H1 (cell line): ENCODE results near the gene DEUP1. TPM values are rescaled to one million over a fixed set of nuclear protein-coding genes. Genes with fewer than 3 reads are reported as not detected.

Experiments used
- SAP30 ChIP-seq: fragments of 300-600 bp; sonication (generic); IDR thresholded peaks from 2 replicates; pipeline ENCODE4 v1.7.1; 2012; ENCODE audit warnings: low read length, moderate library complexity, mild to moderate bottlenecking, inconsistent platforms; ENCODE audit not compliant: insufficient read depth, insufficient replicate concordance
- SP1 ChIP-seq: IDR thresholded peaks from 2 replicates; pipeline ENCODE4 v1.6.1; 2011; ENCODE audit warnings: low read depth, low read length
- polyA plus RNA-seq, 7 experiments: library from polyadenylated mRNA; depleted of rRNA in 3 of 7; stranded (reverse) in 5 of 7; unstranded in 2 of 7; fragments of >200 nt in 5 of 7; fragments of 200-250 nt in 2 of 7; gene quantifications; 1 replicate in 5 of 7; 2 replicates in 1 of 7; 4 replicates in 1 of 7; pipeline versions ENCODE4 v1.2.1 to v1.2.3, GENCODE V29; 2011 to 2013; ENCODE audit warnings: missing spikeins in 2 of 7, mixed read lengths in 2 of 7
- total RNA-seq: library from RNA; stranded (reverse); fragmentation: NEBNext Ultra II Directional; extraction: Animal tissue kit (Norgen Biotek cat#: 25700); gene quantifications from 2 replicates; pipeline ENCODE4 v1.2.1, GENCODE V29; 2021
- TF ChIP-seq, protein P1 (sequence below): fragments of 300-600 bp; sonication (generic); IDR thresholded peaks from 2 replicates; pipeline ENCODE4 v1.7.1; 2012; ENCODE audit warnings: low read length, moderate library complexity, mild to moderate bottlenecking, inconsistent platforms; ENCODE audit not compliant: insufficient replicate concordance

Gene DEUP1
- total and polyA plus RNA-seq, 2 of the 8 experiments (the other 6 are each of a cell fraction or from before 2014, with no cell fraction given) = 0.45 TPM; not detected in 1

- TF ChIP-seq SP1 = no peak
- TF ChIP-seq, protein P1, sequence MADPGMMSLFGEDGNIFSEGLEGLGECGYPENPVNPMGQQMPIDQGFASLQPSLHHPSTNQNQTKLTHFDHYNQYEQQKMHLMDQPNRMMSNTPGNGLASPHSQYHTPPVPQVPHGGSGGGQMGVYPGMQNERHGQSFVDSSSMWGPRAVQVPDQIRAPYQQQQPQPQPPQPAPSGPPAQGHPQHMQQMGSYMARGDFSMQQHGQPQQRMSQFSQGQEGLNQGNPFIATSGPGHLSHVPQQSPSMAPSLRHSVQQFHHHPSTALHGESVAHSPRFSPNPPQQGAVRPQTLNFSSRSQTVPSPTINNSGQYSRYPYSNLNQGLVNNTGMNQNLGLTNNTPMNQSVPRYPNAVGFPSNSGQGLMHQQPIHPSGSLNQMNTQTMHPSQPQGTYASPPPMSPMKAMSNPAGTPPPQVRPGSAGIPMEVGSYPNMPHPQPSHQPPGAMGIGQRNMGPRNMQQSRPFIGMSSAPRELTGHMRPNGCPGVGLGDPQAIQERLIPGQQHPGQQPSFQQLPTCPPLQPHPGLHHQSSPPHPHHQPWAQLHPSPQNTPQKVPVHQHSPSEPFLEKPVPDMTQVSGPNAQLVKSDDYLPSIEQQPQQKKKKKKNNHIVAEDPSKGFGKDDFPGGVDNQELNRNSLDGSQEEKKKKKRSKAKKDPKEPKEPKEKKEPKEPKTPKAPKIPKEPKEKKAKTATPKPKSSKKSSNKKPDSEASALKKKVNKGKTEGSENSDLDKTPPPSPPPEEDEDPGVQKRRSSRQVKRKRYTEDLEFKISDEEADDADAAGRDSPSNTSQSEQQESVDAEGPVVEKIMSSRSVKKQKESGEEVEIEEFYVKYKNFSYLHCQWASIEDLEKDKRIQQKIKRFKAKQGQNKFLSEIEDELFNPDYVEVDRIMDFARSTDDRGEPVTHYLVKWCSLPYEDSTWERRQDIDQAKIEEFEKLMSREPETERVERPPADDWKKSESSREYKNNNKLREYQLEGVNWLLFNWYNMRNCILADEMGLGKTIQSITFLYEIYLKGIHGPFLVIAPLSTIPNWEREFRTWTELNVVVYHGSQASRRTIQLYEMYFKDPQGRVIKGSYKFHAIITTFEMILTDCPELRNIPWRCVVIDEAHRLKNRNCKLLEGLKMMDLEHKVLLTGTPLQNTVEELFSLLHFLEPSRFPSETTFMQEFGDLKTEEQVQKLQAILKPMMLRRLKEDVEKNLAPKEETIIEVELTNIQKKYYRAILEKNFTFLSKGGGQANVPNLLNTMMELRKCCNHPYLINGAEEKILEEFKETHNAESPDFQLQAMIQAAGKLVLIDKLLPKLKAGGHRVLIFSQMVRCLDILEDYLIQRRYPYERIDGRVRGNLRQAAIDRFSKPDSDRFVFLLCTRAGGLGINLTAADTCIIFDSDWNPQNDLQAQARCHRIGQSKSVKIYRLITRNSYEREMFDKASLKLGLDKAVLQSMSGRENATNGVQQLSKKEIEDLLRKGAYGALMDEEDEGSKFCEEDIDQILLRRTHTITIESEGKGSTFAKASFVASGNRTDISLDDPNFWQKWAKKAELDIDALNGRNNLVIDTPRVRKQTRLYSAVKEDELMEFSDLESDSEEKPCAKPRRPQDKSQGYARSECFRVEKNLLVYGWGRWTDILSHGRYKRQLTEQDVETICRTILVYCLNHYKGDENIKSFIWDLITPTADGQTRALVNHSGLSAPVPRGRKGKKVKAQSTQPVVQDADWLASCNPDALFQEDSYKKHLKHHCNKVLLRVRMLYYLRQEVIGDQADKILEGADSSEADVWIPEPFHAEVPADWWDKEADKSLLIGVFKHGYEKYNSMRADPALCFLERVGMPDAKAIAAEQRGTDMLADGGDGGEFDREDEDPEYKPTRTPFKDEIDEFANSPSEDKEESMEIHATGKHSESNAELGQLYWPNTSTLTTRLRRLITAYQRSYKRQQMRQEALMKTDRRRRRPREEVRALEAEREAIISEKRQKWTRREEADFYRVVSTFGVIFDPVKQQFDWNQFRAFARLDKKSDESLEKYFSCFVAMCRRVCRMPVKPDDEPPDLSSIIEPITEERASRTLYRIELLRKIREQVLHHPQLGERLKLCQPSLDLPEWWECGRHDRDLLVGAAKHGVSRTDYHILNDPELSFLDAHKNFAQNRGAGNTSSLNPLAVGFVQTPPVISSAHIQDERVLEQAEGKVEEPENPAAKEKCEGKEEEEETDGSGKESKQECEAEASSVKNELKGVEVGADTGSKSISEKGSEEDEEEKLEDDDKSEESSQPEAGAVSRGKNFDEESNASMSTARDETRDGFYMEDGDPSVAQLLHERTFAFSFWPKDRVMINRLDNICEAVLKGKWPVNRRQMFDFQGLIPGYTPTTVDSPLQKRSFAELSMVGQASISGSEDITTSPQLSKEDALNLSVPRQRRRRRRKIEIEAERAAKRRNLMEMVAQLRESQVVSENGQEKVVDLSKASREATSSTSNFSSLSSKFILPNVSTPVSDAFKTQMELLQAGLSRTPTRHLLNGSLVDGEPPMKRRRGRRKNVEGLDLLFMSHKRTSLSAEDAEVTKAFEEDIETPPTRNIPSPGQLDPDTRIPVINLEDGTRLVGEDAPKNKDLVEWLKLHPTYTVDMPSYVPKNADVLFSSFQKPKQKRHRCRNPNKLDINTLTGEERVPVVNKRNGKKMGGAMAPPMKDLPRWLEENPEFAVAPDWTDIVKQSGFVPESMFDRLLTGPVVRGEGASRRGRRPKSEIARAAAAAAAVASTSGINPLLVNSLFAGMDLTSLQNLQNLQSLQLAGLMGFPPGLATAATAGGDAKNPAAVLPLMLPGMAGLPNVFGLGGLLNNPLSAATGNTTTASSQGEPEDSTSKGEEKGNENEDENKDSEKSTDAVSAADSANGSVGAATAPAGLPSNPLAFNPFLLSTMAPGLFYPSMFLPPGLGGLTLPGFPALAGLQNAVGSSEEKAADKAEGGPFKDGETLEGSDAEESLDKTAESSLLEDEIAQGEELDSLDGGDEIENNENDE = no peak
- no peak for TF ChIP-seq SAP30
Observed at GRCh38 chr11:93480756-93481155, 150.2 kb downstream of the DEUP1 start (continued).
